ENCODE data around the gene RNF130. TPM values are rescaled to one million over a fixed set of nuclear protein-coding genes. Genes with fewer than 3 reads are reported as not detected.

RNF130 gene
- total RNA-seq: 194 TPM

GRCh38 chr5:180071531-180072255, at the start of gene RNF130:
RNF130 (minus strand) TSS chr5:180071759; CDS start chr5:180071702, 57 bp downstream.
- DNase-seq (ENCODE audit: low read depth in 2 of 3, low spot score in 2 of 3): peak; percentile 59 to 92 (median 92)

GRCh38 chr5:180120237-180121101, 48.9 kb upstream of the RNF130 start:
- DNase-seq (ENCODE audit: low read depth in 2 of 3, low spot score in 2 of 3): no peak

- DNase-seq (ENCODE audit: low read depth in 2 of 3, low spot score in 2 of 3): no peak
Measured at GRCh38 chr5:180119903-180120236, 48.3 kb upstream of the RNF130 start.

- DNase-seq (ENCODE audit: low read depth in 2 of 3, low spot score in 2 of 3): no peak
Measured at GRCh38 chr5:180119031-180119902, 47.7 kb upstream of the RNF130 start.

GRCh38 chr5:180118391-180118791, 46.8 kb upstream of the RNF130 start:
- no peak for DNase-seq (ENCODE audit: low read depth in 2 of 3, low spot score in 2 of 3)

GRCh38 chr5:180117000-180117725, 45.6 kb upstream of the RNF130 start:
- no peak for DNase-seq (ENCODE audit: low read depth in 2 of 3, low spot score in 2 of 3)

- DNase-seq (ENCODE audit: low read depth in 2 of 3, low spot score in 2 of 3): no peak
Measured at GRCh38 chr5:180116077-180116999, 44.8 kb upstream of the RNF130 start.

GRCh38 chr5:180115326-180116076, 43.9 kb upstream of the RNF130 start:
- DNase-seq (ENCODE audit: low read depth in 2 of 3, low spot score in 2 of 3): no peak

- no peak for DNase-seq (ENCODE audit: low read depth in 2 of 3, low spot score in 2 of 3)
Measured at GRCh38 chr5:180114304-180115003, 42.9 kb upstream of the RNF130 start.

GRCh38 chr5:180113660-180114303, 42.2 kb upstream of the RNF130 start:
- no peak for DNase-seq (ENCODE audit: low read depth in 2 of 3, low spot score in 2 of 3)

- DNase-seq (ENCODE audit: low read depth in 2 of 3, low spot score in 2 of 3): no peak
Measured at GRCh38 chr5:180112181-180112861, 40.8 kb upstream of the RNF130 start.

- no peak for DNase-seq (ENCODE audit: low read depth in 2 of 3, low spot score in 2 of 3)
Measured at GRCh38 chr5:180111273-180112002, 39.9 kb upstream of the RNF130 start.

GRCh38 chr5:180109920-180110319, 38.4 kb upstream of the RNF130 start:
- DNase-seq (ENCODE audit: low read depth in 2 of 3, low spot score in 2 of 3): no peak

- DNase-seq (ENCODE audit: low read depth in 2 of 3, low spot score in 2 of 3): no peak
Measured at GRCh38 chr5:180107005-180107404, 35.4 kb upstream of the RNF130 start.

- no peak for DNase-seq (ENCODE audit: low read depth in 2 of 3, low spot score in 2 of 3)
Measured at GRCh38 chr5:180105827-180106312, 34.3 kb upstream of the RNF130 start.

GRCh38 chr5:180104168-180104530, 32.6 kb upstream of the RNF130 start:
- no peak for DNase-seq (ENCODE audit: low read depth in 2 of 3, low spot score in 2 of 3)
